ENCODE data around the gene NKAIN2. TPM values are rescaled to one million over a fixed set of nuclear protein-coding genes. Genes with fewer than 3 reads are reported as not detected.
A peak's percentile ranks its signal among the peaks of the same experiment; 100 is the strongest.

Gene NKAIN2
- total and polyA plus RNA-seq, 8 donors, result 9.5 to 23.4 (median 18.9) TPM; not detected in 2

DNA sequence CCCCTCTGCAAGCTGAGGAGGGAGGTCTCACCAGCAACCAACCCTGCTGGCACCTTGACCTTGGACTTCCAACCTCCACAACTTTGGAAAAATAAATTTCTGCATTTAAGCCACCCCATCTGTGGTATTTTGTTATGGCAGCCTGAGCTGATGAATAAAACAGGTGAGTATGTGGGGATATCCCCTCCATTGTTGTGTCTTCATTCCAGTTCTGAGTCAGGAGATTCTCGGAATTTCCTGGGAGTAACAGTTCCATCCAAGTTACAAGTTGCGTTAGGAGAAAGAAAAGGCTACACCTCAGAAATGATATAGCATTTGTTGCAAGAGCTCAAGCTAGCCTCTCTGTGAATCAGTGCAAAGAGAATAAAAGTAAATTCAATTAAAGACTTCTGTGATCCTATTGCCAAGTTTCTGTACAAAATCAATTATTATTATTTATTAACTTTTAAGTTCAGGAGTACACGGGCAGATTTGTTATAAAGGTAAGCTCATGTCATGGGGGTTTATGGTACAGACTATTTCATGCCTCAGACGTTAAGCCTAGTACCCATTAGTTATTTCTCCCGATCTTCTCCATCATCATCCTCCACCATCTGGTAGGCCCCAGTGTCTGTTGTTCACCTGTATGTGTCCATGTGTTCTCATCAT, 153.0 kb downstream of the NKAIN2 start:
- no peak overlapping the region for H3K27ac ChIP-seq
- intact Hi-C loops (cut with DNase I), result no loop called here
- TF ChIP-seq, protein P1, sequence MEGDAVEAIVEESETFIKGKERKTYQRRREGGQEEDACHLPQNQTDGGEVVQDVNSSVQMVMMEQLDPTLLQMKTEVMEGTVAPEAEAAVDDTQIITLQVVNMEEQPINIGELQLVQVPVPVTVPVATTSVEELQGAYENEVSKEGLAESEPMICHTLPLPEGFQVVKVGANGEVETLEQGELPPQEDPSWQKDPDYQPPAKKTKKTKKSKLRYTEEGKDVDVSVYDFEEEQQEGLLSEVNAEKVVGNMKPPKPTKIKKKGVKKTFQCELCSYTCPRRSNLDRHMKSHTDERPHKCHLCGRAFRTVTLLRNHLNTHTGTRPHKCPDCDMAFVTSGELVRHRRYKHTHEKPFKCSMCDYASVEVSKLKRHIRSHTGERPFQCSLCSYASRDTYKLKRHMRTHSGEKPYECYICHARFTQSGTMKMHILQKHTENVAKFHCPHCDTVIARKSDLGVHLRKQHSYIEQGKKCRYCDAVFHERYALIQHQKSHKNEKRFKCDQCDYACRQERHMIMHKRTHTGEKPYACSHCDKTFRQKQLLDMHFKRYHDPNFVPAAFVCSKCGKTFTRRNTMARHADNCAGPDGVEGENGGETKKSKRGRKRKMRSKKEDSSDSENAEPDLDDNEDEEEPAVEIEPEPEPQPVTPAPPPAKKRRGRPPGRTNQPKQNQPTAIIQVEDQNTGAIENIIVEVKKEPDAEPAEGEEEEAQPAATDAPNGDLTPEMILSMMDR (IDR thresholded peaks at IDR 0.05), result no peak
- no peak for ATAC-seq
- DNase-seq, result no peak
- H3K27me3 ChIP-seq, result no peaks in the 10 kb centered on the region
- peaks cover 0 to 14% of the 10 kb centered on the region in 2 donors for H3K9me3 ChIP-seq
- no peaks in the 10 kb centered on the region for H3K36me3 ChIP-seq
- no peaks in the 10 kb centered on the region for H3K4me1 ChIP-seq
- H3K4me3 ChIP-seq, result no peak overlapping the region

GRCh38 chr6:123962508-123962907, 158.8 kb downstream of the NKAIN2 start:
- ATAC-seq, result peak; percentile 92
- H3K36me3 ChIP-seq, result no peaks in the 10 kb centered on the region
- intact Hi-C loops (cut with DNase I), result no loop called here

GRCh38 chr6:123965894-123966293, 162.2 kb downstream of the NKAIN2 start:
- ATAC-seq, result no peak
- H3K36me3 ChIP-seq, result no peaks in the 10 kb centered on the region
- H3K27me3 ChIP-seq, result no peaks in the 10 kb centered on the region
- no peaks in the 10 kb centered on the region for H3K4me1 ChIP-seq
- no peaks in the 10 kb centered on the region for H3K9me3 ChIP-seq
- TF ChIP-seq, protein P1 (IDR thresholded peaks at IDR 0.05), result no peak
- no peak overlapping the region for H3K27ac ChIP-seq
- peak in 1 of 4 donors; percentile 40 for DNase-seq
- H3K4me3 ChIP-seq, result no peak overlapping the region
- intact Hi-C loops (cut with DNase I), result no loop called here

More at GRCh38 chr6:123962508-123962907, 158.8 kb downstream of the NKAIN2 start:
- H3K4me3 ChIP-seq, result no peak overlapping the region
- TF ChIP-seq, protein P1 (IDR thresholded peaks at IDR 0.05), result no peak
- no peaks in the 10 kb centered on the region for H3K4me1 ChIP-seq
- no peak overlapping the region for H3K27ac ChIP-seq
- H3K27me3 ChIP-seq, result no peaks in the 10 kb centered on the region
- DNase-seq, result peak in 3 of 4 donors; percentile 53 to 83 (median 78)
- H3K9me3 ChIP-seq, result no peaks in the 10 kb centered on the region

DNA sequence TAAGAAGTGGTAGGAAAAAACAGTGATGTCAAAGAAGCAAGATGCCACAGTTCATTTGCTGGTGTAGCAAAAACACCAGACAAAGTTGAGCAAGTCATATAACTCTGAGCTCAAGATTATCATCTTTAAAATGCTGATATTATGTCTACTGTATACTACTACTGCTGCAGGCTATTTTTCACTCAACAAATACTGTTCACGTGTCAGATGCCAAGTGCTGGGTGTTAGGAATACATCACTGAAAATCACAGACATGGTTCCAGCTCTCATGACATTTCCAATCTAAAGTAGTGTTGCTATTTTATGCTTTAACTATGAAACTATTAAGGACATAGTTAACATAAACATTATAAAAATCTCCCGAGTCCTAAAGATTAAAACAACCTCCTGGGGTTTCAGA, 163.0 kb downstream of the NKAIN2 start:
- TF ChIP-seq, protein P1 (IDR thresholded peaks at IDR 0.05), result no peak
- no peaks in the 10 kb centered on the region for H3K27me3 ChIP-seq
- H3K4me3 ChIP-seq, result no peak overlapping the region
- no peak overlapping the region for H3K27ac ChIP-seq
- no peaks in the 10 kb centered on the region for H3K4me1 ChIP-seq
- intact Hi-C loops (cut with DNase I), result no loop called here
- no peaks in the 10 kb centered on the region for H3K36me3 ChIP-seq
- no peak for ATAC-seq
- no peak for DNase-seq
- no peaks in the 10 kb centered on the region for H3K9me3 ChIP-seq

DNA sequence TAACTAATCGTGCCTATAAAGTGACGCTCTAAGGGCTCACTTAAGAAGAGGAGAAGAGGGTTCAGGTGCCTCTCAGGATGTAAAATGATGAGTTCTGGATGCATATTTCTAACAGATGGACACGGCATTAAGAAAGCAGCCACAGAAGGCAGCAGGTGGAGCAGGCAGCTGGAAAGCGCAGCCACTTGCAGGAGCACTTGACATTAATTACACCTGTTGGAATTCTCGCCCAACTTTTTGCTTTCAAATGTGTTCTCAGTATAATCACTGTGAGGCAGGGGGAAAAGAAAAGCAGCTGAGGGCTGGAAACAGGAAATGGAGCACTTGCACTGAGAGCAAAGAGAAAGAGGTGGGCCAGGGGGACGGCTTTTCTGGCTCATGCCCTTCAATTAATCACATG, 164.2 kb downstream of the NKAIN2 start:
- no peak overlapping the region for H3K27ac ChIP-seq
- H3K36me3 ChIP-seq, result no peaks in the 10 kb centered on the region
- TF ChIP-seq, protein P1 (IDR thresholded peaks at IDR 0.05), result no peak
- DNase-seq (peak in 1 of 4 donors; percentile 51), ATAC-seq (peak; percentile 82)
- H3K4me3 ChIP-seq, result no peak overlapping the region
- intact Hi-C loops (cut with DNase I), result no loop called here
- H3K9me3 ChIP-seq, result no peaks in the 10 kb centered on the region
- H3K27me3 ChIP-seq, result no peaks in the 10 kb centered on the region
- no peaks in the 10 kb centered on the region for H3K4me1 ChIP-seq
